ENCODE results near the gene KAT5.
"Not testable (repeated sequence)": the region's sequence is repeated elsewhere in the genome, so short reads cannot be mapped to it uniquely, and the experiment has no call there.

Gene KAT5

GRCh38 chr11:65711785-65712632 is at the start of gene KAT5:
Gene KAT5, plus strand, starts transcription at chr11:65712252. Its CDS starts 16 bp downstream, at chr11:65712268.
- DNase-seq (ENCODE audit: low read depth): peak; percentile 97

GRCh38 chr11:65662799-65663638 is 49.0 kb upstream of the KAT5 start, which contains the start of gene RELA:
Gene RELA, minus strand, starts transcription at chr11:65662916. Its CDS starts 84 bp downstream, at chr11:65662832.
- peak; percentile 79 for DNase-seq (ENCODE audit: low read depth)

GRCh38 chr11:65663639-65664200 is 48.3 kb upstream of the KAT5 start:
- no peak for DNase-seq (ENCODE audit: low read depth)

- DNase-seq (ENCODE audit: low read depth): no peak
Measured at GRCh38 chr11:65672180-65672860, 39.7 kb upstream of the KAT5 start.

GRCh38 chr11:65672982-65673381 is 39.1 kb upstream of the KAT5 start:
- no peak for DNase-seq (ENCODE audit: low read depth)

- DNase-seq (ENCODE audit: low read depth): no peak
Measured at GRCh38 chr11:65680192-65680743, 31.8 kb upstream of the KAT5 start.

- not testable (repeated sequence) for DNase-seq (ENCODE audit: low read depth)
Measured at GRCh38 chr11:65683480-65683879, 28.6 kb upstream of the KAT5 start.

- DNase-seq (ENCODE audit: low read depth): no peak
Measured at GRCh38 chr11:65685981-65686380, 26.1 kb upstream of the KAT5 start.

- DNase-seq (ENCODE audit: low read depth): not testable (repeated sequence)
Measured at GRCh38 chr11:65691847-65692246, 20.2 kb upstream of the KAT5 start.

GRCh38 chr11:65692367-65692766 is 19.7 kb upstream of the KAT5 start:
- DNase-seq (ENCODE audit: low read depth): no peak

GRCh38 chr11:65695459-65696241 is 16.4 kb upstream of the KAT5 start:
- no peak for DNase-seq (ENCODE audit: low read depth)

- no peak for DNase-seq (ENCODE audit: low read depth)
Measured at GRCh38 chr11:65696802-65697552, 15.1 kb upstream of the KAT5 start.

- no peak for DNase-seq (ENCODE audit: low read depth)
Measured at GRCh38 chr11:65698205-65698604, 13.8 kb upstream of the KAT5 start.

- DNase-seq (ENCODE audit: low read depth): no peak
Measured at GRCh38 chr11:65699306-65699705, 12.7 kb upstream of the KAT5 start.

- no peak for DNase-seq (ENCODE audit: low read depth)
Measured at GRCh38 chr11:65700399-65700798, 11.7 kb upstream of the KAT5 start.

- DNase-seq (ENCODE audit: low read depth): no peak
Measured at GRCh38 chr11:65701686-65702085, 10.4 kb upstream of the KAT5 start.

GRCh38 chr11:65703846-65704245 is 8.2 kb upstream of the KAT5 start:
- no peak for DNase-seq (ENCODE audit: low read depth)

GRCh38 chr11:65706303-65706763 is 5.7 kb upstream of the KAT5 start:
- DNase-seq (ENCODE audit: low read depth): not testable (repeated sequence)

- DNase-seq (ENCODE audit: low read depth): not testable (repeated sequence)
Measured at GRCh38 chr11:65707002-65707401, 5.0 kb upstream of the KAT5 start.

GRCh38 chr11:65708451-65708850 is 3.6 kb upstream of the KAT5 start:
- no peak for DNase-seq (ENCODE audit: low read depth)
